Activated T-helper 2 cell treated with anti-CD3 and anti-CD28 coated beads, Interferon-gamma antibody, Interleukin-2, Interleukin-4, amounts not matched to agents 10 μg/mL and 5 μg/mL and 100 μg/mL, durations not matched to agents 14 hours and 24 hours and 36 hours (primary cell): ENCODE results near the gene OR4N5. TPM values are rescaled to one million over a fixed set of nuclear protein-coding genes. Genes with fewer than 3 reads are reported as not detected.
"Not testable (repeated sequence)": the region's sequence is repeated elsewhere in the genome, so short reads cannot be mapped to it uniquely, and the experiment has no call there.

Experiments
- DNase-seq: peaks from one replicate; pipeline ENCODE4 v3.0.0; 2021; ENCODE audit warnings: low spot score
- H3K27ac Mint-ChIP-seq: one replicate; pipeline ENCODE4 v1.8.0; 2021; ENCODE audit warnings: mixed read lengths
- H3K27me3 Mint-ChIP-seq: one replicate; pipeline ENCODE4 v1.8.0; 2021; ENCODE audit warnings: low read depth, mixed read lengths
- H3K36me3 Mint-ChIP-seq: one replicate; pipeline ENCODE4 v1.8.0; 2021; ENCODE audit warnings: low read depth, mixed read lengths
- H3K4me1 Mint-ChIP-seq: one replicate; pipeline ENCODE4 v1.8.0; 2021; ENCODE audit warnings: low read depth, mixed read lengths
- H3K4me3 Mint-ChIP-seq: one replicate; pipeline ENCODE4 v1.8.0; 2021; ENCODE audit warnings: low read depth, mild to moderate bottlenecking, moderate library complexity, mixed read lengths
- H3K9me3 Mint-ChIP-seq: one replicate; pipeline ENCODE4 v1.8.0; 2021; ENCODE audit warnings: mixed read lengths
- intact Hi-C: fragments of 100-400 bp; cut with micrococcal nuclease; formaldehyde crosslinking; loops from one replicate; pipeline ENCODE4 v1.15.1; 2023
- total RNA-seq: library from RNA; stranded (reverse); gene quantifications from 2 replicates; pipeline ENCODE4 v1.2.3, GENCODE V29; 2022

Gene OR4N5, protein sequence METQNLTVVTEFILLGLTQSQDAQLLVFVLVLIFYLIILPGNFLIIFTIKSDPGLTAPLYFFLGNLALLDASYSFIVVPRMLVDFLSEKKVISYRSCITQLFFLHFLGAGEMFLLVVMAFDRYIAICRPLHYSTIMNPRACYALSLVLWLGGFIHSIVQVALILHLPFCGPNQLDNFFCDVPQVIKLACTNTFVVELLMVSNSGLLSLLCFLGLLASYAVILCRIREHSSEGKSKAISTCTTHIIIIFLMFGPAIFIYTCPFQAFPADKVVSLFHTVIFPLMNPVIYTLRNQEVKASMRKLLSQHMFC
- total RNA-seq, result not detected in 2 replicates

DNA sequence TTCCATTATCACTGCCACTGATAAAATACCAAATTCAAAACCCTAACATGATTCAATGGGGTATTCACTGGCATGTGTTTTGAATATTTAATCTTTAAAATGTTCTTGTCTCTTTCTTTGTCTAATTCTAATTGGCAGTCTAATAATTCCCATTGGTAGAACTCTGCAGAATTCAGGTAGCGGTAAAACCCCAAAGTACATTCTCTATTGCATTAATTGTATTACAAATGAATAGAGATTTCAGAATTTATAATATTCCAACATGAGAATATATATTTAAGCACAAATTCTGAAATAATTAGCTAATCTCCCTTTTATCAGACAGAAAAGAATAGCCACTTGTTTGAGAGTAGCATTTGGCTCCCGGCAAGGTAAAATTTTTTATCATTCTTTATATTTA lies at the start of gene OR4N5:
Gene OR4N5, plus strand, starts transcription at position 301 of the 400 bp plus-strand sequence. CDS start 4,916 bp downstream, outside the sequence.
- Mint-ChIP-seq H3K27me3 (no peaks in the 10 kb centered on the region), H3K4me3 (no peak within 1 kb of the TSS), H3K4me1 (no peaks in the 10 kb centered on the region), H3K36me3 (no peaks in the 10 kb centered on the region), H3K27ac (no peak within 1 kb of the TSS), H3K9me3 (no peaks in the 10 kb centered on the region)
- intact Hi-C loops, result no loop called here
- DNase-seq, result no peak

DNA sequence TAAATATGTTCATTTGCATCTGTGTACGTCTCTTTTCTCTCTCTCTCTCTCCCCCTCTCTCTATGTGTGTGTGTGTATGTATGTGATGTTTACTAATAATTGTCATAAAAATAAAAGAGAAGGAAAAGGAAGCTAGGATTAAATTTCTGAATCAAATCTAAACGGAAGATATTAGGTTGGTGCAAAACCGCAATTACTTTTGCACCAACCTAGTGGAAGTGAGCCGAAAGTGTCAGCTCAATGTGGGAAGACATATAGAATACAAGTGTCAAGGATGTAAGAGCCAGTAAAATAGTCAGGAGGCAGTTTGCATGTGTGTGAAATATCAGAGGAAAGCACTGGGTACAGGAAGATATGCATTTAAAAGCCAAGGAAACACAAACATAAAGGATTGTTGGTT lies 46.6 kb upstream of the OR4N5 start:
- no peaks in the 10 kb centered on the region for H3K27me3 Mint-ChIP-seq
- no peak for DNase-seq
- intact Hi-C loops, result no loop called here
- H3K36me3 Mint-ChIP-seq, result no peaks in the 10 kb centered on the region
- no peaks in the 10 kb centered on the region for H3K9me3 Mint-ChIP-seq
- no peaks in the 10 kb centered on the region for H3K4me1 Mint-ChIP-seq
- no peak overlapping the region for H3K4me3 Mint-ChIP-seq
- no peak overlapping the region for H3K27ac Mint-ChIP-seq

DNA sequence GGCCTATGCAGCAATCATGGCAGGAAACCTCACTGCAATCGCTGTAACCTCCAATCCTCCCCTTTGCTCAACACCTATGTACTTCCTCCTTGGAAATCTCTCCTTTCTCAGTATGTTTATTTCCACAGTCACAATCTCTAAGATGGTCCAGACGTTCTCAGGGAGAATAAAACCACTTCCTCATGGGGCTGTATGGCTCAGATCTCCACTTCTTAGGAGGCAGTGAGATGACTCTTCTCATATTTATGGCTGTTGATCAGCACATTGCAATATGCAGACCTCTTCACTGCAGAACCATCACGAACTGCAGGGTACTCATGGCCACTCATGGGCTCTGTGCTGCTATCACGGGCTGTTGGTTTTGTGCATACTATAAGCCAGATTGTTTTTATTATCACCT lies 45.2 kb upstream of the OR4N5 start:
- no peaks in the 10 kb centered on the region for H3K9me3 Mint-ChIP-seq
- DNase-seq, result no peak
- H3K36me3 Mint-ChIP-seq, result no peaks in the 10 kb centered on the region
- H3K4me1 Mint-ChIP-seq, result no peaks in the 10 kb centered on the region
- H3K27ac Mint-ChIP-seq, result no peak overlapping the region
- intact Hi-C loops, result no loop called here
- H3K4me3 Mint-ChIP-seq, result no peak overlapping the region
- no peaks in the 10 kb centered on the region for H3K27me3 Mint-ChIP-seq

DNA sequence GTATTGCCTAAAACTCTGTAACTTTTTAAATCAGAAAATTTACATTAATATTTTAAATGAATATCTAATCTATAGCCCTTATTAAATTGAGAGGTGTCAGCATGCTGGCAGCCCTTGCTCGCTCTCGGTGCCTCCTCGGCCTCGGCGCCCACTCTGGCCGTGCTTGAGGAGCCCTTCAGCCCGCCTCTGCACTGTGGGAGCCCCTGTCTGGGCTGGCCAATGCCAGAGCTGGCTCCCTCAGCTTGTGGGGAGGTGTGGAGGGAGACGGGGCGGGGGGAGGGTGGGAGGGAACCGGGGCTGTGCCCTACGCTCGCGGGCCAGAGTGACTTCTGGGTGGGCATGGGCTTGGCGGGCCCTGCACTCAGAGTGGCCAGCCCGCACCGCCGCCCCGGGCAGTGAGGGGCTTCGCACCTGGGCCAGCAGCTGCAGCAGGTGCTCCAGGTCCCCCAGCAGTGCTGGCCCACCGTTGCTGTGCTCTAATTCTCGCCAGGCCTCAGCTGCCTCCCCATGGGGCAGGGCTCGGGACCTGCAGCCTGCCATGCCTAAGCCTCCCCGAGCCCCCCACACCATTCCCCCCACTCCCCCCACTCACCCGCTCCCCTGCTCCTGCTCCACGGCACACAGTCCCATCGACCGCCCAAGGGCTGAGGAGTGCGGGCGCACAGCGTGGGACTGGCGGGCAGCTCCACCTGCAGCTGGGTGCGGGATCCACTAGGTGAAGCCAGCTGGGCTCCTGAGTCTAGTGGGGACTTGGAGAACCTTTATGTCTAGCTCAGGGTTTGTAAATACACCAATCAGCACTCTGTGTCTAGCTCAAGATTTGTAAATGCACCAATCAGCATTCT lies 39.5 kb upstream of the OR4N5 start:
- H3K4me1 Mint-ChIP-seq, H3K36me3 Mint-ChIP-seq, DNase-seq, H3K4me3 Mint-ChIP-seq, H3K9me3 Mint-ChIP-seq, intact Hi-C loops, H3K27ac Mint-ChIP-seq, H3K27me3 Mint-ChIP-seq: not testable (repeated sequence)

DNA sequence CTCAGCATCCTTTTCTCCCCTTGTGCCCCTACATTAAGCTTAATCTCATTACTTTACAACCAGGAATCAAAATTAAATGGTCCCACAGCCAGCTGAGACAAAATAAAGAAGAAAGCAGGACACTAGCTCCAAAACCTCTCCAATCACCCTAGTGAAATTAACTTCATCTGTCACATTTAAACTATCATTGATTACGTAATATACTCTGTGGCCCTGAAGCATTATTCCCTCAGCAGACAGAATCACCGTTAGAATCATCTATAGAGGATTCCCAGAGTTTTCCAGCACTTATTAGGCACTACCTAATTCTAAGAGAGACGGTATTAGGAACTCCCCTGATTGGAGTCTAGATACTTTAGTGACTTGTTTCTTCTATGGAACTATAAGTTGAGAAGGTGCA lies 28.2 kb upstream of the OR4N5 start, which contains the start of gene OR4K17:
Gene OR4K17, plus strand, starts transcription at position 302 of the 400 bp plus-strand sequence. CDS start 6,761 bp downstream, outside the sequence.
- Mint-ChIP-seq H3K9me3 (no peaks in the 10 kb centered on the region), H3K4me1 (no peaks in the 10 kb centered on the region), H3K4me3 (no peak within 1 kb of the TSS), H3K27ac (no peak within 1 kb of the TSS), H3K36me3 (no peaks in the 10 kb centered on the region), H3K27me3 (no peaks in the 10 kb centered on the region)
- DNase-seq, result no peak
- intact Hi-C loops, result no loop called here

DNA sequence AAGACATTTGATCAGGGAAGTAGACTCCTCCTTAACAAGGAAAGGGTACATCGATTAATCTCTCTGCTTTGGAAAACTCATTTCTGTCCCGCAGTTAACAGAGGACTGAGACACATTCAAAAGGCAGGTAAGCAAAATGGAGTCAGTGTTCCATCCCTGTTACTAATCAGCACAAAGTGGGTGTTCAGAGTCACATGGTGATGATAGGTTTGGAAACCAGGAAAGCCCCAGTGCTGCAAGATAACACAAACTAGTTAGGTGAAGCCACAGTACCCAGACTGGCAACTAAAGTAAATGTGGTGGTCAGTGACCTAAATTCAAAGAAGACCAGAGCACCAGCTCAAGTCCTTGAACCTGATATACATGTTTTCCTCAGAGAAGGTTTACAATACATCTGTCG lies 26.3 kb upstream of the OR4N5 start:
- H3K27ac Mint-ChIP-seq, result no peak overlapping the region
- no peaks in the 10 kb centered on the region for H3K4me1 Mint-ChIP-seq
- H3K4me3 Mint-ChIP-seq, result no peak overlapping the region
- H3K27me3 Mint-ChIP-seq, result no peaks in the 10 kb centered on the region
- intact Hi-C loops, result no loop called here
- H3K9me3 Mint-ChIP-seq, result peaks cover under 1% of the 10 kb centered on the region
- DNase-seq, result no peak
- H3K36me3 Mint-ChIP-seq, result no peaks in the 10 kb centered on the region

DNA sequence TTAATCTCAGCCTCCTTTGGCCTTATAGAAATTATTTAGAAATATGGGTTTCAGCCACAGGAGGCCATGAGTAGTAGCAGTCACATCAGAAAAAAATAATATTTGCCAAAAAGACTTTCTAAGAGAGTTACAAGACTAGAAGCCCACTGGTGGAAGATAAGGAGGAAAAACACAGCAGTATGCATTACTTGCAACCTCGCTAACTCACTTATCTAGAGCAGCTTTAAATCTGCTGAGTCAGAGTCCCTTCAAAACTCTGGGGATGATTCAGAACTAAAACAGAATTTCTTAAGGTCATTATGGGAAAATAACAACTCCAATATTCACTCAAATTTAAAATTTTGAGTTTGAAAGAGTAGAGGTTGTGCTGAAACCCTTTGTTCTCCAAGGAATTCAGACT lies 21.9 kb upstream of the OR4N5 start:
- no peak for DNase-seq
- Mint-ChIP-seq H3K9me3 (peaks cover 21% of the 10 kb centered on the region), H3K27ac (no peak overlapping the region), H3K36me3 (no peaks in the 10 kb centered on the region), H3K4me1 (no peaks in the 10 kb centered on the region), H3K4me3 (no peak overlapping the region), H3K27me3 (no peaks in the 10 kb centered on the region)
- intact Hi-C loops, result no loop called here

DNA sequence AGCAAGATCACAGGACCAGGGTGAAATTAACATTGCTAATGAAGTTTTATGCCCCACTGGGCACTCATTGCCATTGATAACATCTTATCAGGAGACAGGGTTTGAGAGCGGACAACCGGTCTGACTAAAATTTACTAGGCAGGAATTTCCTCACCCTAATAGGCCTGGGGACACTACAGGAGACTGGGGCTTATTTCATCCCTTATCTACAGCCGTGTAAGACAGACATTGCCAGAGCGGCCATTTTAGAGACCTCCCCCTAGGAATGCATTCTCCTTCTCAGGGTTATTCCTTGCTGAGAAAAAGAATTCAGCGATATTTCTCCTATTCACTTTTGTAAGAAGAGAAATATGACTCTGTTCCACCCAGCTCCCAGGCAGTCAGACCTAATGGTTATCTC lies 19.8 kb upstream of the OR4N5 start:
- H3K27ac Mint-ChIP-seq, result no peak overlapping the region
- H3K9me3 Mint-ChIP-seq, result peaks cover 21% of the 10 kb centered on the region
- intact Hi-C loops, result no loop called here
- no peaks in the 10 kb centered on the region for H3K27me3 Mint-ChIP-seq
- no peak overlapping the region for H3K4me3 Mint-ChIP-seq
- no peaks in the 10 kb centered on the region for H3K4me1 Mint-ChIP-seq
- no peak for DNase-seq
- H3K36me3 Mint-ChIP-seq, result no peaks in the 10 kb centered on the region

DNA sequence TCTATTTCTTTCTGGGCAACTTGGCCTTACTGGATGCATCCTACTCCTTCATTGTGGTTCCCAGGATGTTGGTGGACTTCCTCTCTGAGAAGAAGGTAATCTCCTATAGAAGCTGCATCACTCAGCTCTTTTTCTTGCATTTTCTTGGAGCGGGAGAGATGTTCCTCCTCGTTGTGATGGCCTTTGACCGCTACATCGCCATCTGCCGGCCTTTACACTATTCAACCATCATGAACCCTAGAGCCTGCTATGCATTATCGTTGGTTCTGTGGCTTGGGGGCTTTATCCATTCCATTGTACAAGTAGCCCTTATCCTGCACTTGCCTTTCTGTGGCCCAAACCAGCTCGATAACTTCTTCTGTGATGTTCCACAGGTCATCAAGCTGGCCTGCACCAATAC lies 5.3 kb downstream of the OR4N5 start:
- H3K4me1 Mint-ChIP-seq, result no peaks in the 10 kb centered on the region
- H3K36me3 Mint-ChIP-seq, result no peaks in the 10 kb centered on the region
- H3K4me3 Mint-ChIP-seq, result no peak overlapping the region
- H3K9me3 Mint-ChIP-seq, result no peaks in the 10 kb centered on the region
- H3K27ac Mint-ChIP-seq, result no peak overlapping the region
- intact Hi-C loops, result no loop called here
- no peaks in the 10 kb centered on the region for H3K27me3 Mint-ChIP-seq
- DNase-seq, result no peak

DNA sequence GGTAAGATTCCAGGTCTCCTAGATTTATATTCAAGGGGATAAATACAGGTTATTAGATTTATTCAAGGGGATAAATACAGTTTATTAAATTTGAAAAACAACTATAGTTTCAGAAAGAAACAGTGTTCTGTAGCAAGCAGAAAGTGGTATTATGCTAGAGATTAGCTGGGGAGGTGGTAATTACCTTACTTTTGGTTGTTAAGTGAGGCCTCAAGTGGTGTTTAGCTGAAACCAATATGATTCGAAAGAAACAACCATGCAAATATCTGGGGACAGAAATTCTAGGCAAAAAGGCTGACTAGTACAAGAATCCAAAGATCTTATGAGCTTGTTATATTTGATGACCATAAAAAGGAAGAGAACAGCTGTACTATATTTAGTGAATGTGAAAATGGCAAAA lies 6.2 kb downstream of the OR4N5 start:
- no peaks in the 10 kb centered on the region for H3K9me3 Mint-ChIP-seq
- DNase-seq, result no peak
- no peaks in the 10 kb centered on the region for H3K36me3 Mint-ChIP-seq
- no peak overlapping the region for H3K4me3 Mint-ChIP-seq
- no peaks in the 10 kb centered on the region for H3K27me3 Mint-ChIP-seq
- intact Hi-C loops, result no loop called here
- no peaks in the 10 kb centered on the region for H3K4me1 Mint-ChIP-seq
- no peak overlapping the region for H3K27ac Mint-ChIP-seq

DNA sequence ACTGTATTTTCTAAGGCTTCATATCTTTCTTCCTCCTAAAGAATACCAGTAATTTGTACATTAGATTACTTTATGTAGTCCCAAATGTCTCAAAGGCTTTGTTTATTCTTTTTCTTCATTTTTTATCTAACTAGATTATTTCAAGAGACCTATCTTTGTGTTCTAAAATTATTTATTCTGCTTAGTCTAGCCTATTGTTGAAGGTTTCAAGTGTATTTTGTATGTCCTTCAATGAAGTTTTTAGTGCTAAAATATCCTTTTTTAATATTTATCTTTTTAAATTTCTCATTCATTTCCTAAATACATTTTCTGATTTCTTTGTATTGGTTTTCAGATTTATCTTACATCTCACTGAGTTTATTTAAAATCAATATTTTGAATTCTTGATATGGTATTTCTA lies 25.8 kb downstream of the OR4N5 start:
- DNase-seq, result no peak
- Mint-ChIP-seq H3K9me3 (peaks cover 22% of the 10 kb centered on the region), H3K4me1 (no peaks in the 10 kb centered on the region), H3K27me3 (no peaks in the 10 kb centered on the region), H3K36me3 (no peaks in the 10 kb centered on the region), H3K4me3 (no peak overlapping the region), H3K27ac (no peak overlapping the region)
- intact Hi-C loops, result no loop called here

DNA sequence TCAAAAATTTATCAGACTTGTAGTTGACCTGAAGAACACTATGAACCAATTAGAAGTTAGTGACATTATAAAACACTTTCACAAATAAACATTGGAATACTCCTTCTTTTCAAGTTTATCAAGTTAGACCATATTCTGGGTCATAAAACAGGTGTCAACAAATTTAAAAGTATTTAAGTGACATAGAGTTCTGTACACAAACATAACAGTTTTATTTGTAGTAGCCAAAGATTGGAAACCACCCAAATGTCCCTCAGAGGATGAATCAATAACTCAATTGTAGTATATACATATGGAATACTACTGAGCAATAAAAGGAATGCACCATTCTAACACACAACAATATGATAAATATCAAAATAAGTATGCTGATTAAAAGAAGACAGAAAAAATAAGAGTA lies 28.5 kb downstream of the OR4N5 start:
- intact Hi-C loops, result no loop called here
- no peak overlapping the region for H3K27ac Mint-ChIP-seq
- no peaks in the 10 kb centered on the region for H3K36me3 Mint-ChIP-seq
- H3K27me3 Mint-ChIP-seq, result no peaks in the 10 kb centered on the region
- no peaks in the 10 kb centered on the region for H3K4me1 Mint-ChIP-seq
- no peak for DNase-seq
- peaks cover 22% of the 10 kb centered on the region for H3K9me3 Mint-ChIP-seq
- H3K4me3 Mint-ChIP-seq, result no peak overlapping the region

DNA sequence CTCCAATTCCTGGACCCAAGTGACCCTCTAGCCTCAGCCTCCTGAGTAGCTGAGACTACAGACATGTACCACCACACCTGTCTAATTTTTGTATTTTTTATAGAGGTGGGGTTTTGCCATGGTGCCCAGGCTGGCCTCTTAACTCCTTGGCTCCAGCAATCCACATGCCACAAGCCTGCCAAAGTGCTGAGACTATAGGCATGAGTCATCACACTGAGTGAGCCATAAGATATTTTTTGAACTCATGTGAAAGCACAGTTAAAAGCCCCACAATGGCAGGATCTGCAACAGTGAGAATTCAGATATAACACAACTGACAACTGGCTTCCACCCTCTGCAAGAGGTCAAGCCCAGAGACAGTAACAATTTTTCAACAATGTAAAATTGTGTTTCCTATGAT lies 31.2 kb downstream of the OR4N5 start:
- H3K36me3 Mint-ChIP-seq, H3K27me3 Mint-ChIP-seq, intact Hi-C loops, H3K4me1 Mint-ChIP-seq, DNase-seq, H3K4me3 Mint-ChIP-seq, H3K27ac Mint-ChIP-seq: not testable (repeated sequence)
- H3K9me3 Mint-ChIP-seq, result peaks cover 10% of the 10 kb centered on the region
